Left renal pelvis (tissue), 4 donors: Measurements from ENCODE around the gene LRRC63. TPM values are rescaled to one million over a fixed set of nuclear protein-coding genes. Genes with fewer than 3 reads are reported as not detected.
"Not testable (repeated sequence)": the region's sequence is repeated elsewhere in the genome, so short reads cannot be mapped to it uniquely, and the experiment has no call there.

ENCODE experiments used
- DNase-seq, 4 donors: peaks; one replicate each; pipeline ENCODE4 v3.0.0-alpha.2; 2013; ENCODE audit warnings: low read depth in 4 of 4, low spot score in 3 of 4
- polyA plus RNA-seq, 4 donors: library from polyadenylated mRNA; unstranded; fragments of 120-200 nt; gene quantifications; one replicate each; pipeline ENCODE4 v1.2.1, GENCODE V29; 2013; ENCODE audit not compliant: insufficient read length in 4 of 4

The LRRC63 gene
- under 1 TPM; 0.13 to 0.22 (median 0.19) TPM for polyA plus RNA-seq

- peak in 3 of 4 donors; percentile 32 to 42 (median 38) for DNase-seq
Observed at GRCh38 chr13:46211483-46212351, at the start of gene LRRC63. Gene LRRC63 (plus strand): TSS chr13:46211928. CDS start chr13:46213035, 1,107 bp downstream.

GRCh38 chr13:46162741-46163140 is 49.0 kb upstream of the LRRC63 start:
- not testable (repeated sequence) for DNase-seq

- no peak for DNase-seq
Observed at GRCh38 chr13:46164661-46165060, 47.1 kb upstream of the LRRC63 start.

- no peak for DNase-seq
Observed at GRCh38 chr13:46165485-46166223, 46.1 kb upstream of the LRRC63 start.

- DNase-seq = no peak
Observed at GRCh38 chr13:46166224-46166584, 45.5 kb upstream of the LRRC63 start.

- DNase-seq = no peak
Observed at GRCh38 chr13:46166947-46167610, 44.6 kb upstream of the LRRC63 start.

GRCh38 chr13:46168341-46168740 is 43.4 kb upstream of the LRRC63 start:
- no peak for DNase-seq

GRCh38 chr13:46168783-46169182 is 42.9 kb upstream of the LRRC63 start:
- no peak for DNase-seq

GRCh38 chr13:46169758-46170157 is 42.0 kb upstream of the LRRC63 start:
- no peak for DNase-seq

GRCh38 chr13:46170268-46170667 is 41.5 kb upstream of the LRRC63 start:
- DNase-seq = no peak

GRCh38 chr13:46170687-46171086 is 41.0 kb upstream of the LRRC63 start:
- no peak for DNase-seq

- no peak for DNase-seq
Observed at GRCh38 chr13:46171217-46171616, 40.5 kb upstream of the LRRC63 start.

- DNase-seq = no peak
Observed at GRCh38 chr13:46171739-46172138, 40.0 kb upstream of the LRRC63 start.

- DNase-seq = no peak
Observed at GRCh38 chr13:46172531-46172991, 39.2 kb upstream of the LRRC63 start.

- DNase-seq = no peak
Observed at GRCh38 chr13:46173656-46174055, 38.1 kb upstream of the LRRC63 start.

- no peak for DNase-seq
Observed at GRCh38 chr13:46176756-46177155, 35.0 kb upstream of the LRRC63 start.

- no peak for DNase-seq
Observed at GRCh38 chr13:46178143-46178542, 33.6 kb upstream of the LRRC63 start.

GRCh38 chr13:46178821-46179220 is 32.9 kb upstream of the LRRC63 start:
- DNase-seq = no peak

GRCh38 chr13:46179491-46179908 is 32.2 kb upstream of the LRRC63 start:
- no peak for DNase-seq

- no peak for DNase-seq
Observed at GRCh38 chr13:46179969-46180763, 31.6 kb upstream of the LRRC63 start.
